Measurements from ENCODE around the gene RAB33A.

RAB33A gene

DNA sequence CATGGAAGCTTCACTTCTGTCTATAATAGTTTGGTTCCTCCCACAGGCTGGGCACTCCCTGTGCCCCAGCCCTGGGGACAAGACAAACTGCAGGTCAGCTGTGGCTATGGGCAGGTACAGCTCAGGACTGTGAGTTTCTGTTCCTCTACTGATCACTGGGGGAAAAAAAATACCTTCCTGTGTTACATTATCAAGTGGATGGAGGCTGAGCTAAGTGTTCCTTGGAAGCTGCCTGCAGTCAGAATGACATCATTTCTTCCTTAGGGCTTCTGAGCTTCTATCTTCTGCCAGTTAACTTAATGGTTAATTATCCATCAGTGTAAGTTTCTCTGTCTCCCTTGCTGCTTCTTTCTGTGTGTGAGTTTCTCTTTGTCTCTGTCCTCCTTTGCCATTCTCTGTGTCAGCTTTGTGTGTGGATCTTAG is 4.6 kb downstream of the RAB33A start (continued):
- TF ChIP-seq OSR2 (tag by site-specific recombination; IDR thresholded peaks at IDR 0.05) (peak; percentile 43; the same call in 1 of the 2 replicates), WT1 (tag by site-specific recombination; IDR thresholded peaks at IDR 0.05) (no peak), ZNF366 (tag by site-specific recombination; conservative IDR thresholded peaks at IDR 0.05) (peak; percentile 50; the same call in 1 of the 2 replicates), BCL11A (tag by site-specific recombination; IDR thresholded peaks at IDR 0.05; ENCODE audit: low read depth) (no peak), ZNF660 (tag by site-specific recombination; IDR thresholded peaks at IDR 0.05) (peak; percentile 66; the same call in 1 of the 2 replicates), EGR2 (tag by site-specific recombination; IDR thresholded peaks at IDR 0.05; ENCODE audit: low read depth) (no peak), KLF16 (tag by site-specific recombination; IDR thresholded peaks at IDR 0.05) (no peak), ZNF629 (tag by site-specific recombination; IDR thresholded peaks at IDR 0.05) (peak; percentile 70), ZFP41 (tag by site-specific recombination; IDR thresholded peaks at IDR 0.05; ENCODE audit: borderline replicate concordance) (no peak)
- TF ChIP-seq, protein P1, sequence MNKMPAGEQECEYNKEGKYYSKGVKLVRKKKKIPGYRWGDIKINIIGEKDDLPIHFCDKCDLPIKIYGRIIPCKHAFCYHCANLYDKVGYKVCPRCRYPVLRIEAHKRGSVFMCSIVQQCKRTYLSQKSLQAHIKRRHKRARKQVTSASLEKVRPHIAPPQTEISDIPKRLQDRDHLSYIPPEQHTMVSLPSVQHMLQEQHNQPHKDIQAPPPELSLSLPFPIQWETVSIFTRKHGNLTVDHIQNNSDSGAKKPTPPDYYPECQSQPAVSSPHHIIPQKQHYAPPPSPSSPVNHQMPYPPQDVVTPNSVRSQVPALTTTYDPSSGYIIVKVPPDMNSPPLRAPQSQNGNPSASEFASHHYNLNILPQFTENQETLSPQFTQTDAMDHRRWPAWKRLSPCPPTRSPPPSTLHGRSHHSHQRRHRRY (tag by site-specific recombination; IDR thresholded peaks at IDR 0.05): no peak

DNA sequence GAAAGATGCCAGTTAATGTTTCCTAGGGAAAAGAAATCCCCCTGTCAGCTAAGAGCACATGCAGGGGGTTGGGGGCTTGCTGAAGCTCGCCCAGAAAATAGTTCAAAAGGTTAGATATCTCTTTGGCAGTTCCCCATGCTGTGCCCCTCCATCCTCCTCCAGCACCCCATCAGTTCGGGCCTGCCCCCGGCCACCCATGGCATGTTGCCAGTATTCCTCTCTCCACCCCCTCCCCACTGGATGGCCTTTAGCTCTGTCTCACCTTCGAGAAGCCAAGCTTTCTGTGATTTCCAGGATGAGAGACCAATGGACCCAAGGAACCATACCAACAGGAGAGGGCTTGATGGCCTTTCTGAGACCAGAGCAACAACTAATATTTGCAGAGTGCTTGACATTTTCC is 5.2 kb downstream of the RAB33A start:
- CTCF ChIA-PET: interaction anchor here (1.0 to 1.9 kb wide), 3 partner anchors 15 to 736 kb away, joined by 3 to 9 read pairs (median 9); no protein-coding TSS in a partner anchor
- H3K36me3 ChIP-seq (ENCODE audit: control insufficient read depth in 2 of 2, insufficient read depth in 1 of 2, low read length in 2 of 2): no peaks in the 10 kb centered on the region

DNA sequence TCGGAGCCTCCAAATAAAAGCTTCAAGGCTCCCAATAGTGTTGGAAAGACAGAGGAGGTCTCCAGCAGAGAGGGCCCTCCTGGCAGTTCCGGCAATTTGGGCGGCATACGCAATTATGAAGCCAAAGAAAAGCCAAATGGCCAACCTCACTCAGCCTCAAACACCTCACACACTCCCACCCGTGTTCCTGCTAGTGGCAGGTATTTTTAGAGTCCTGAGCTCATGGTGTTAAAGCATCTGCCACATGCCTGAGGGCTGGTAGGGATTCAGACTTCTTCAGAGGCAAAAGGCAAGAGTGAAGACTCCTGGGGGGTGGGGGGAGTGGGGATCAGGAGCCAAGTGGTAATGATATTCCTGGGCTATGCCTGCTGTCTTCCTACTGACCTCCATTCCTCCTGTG is 7.4 kb downstream of the RAB33A start:
- no peak for TF ChIP-seq ZNF274 (IDR thresholded peaks at IDR 0.05; ENCODE audit: low read length)
- no peak for TF ChIP-seq ZNF274 (tag by site-specific recombination; IDR thresholded peaks at IDR 0.05; ENCODE audit: borderline replicate concordance)
- peak; percentile 64 for TF ChIP-seq OSR2 (tag by site-specific recombination; IDR thresholded peaks at IDR 0.05)
- H3K4me1 ChIP-seq (ENCODE audit: control insufficient read depth, insufficient read depth, low read length): peaks cover 6% of the 10 kb centered on the region; the same call in 1 of the 2 replicates
- H3K36me3 ChIP-seq (ENCODE audit: control insufficient read depth in 2 of 2, insufficient read depth in 1 of 2, low read length in 2 of 2): no peaks in the 10 kb centered on the region
- H3K9me3 ChIP-seq (ENCODE audit: control insufficient read depth, insufficient read depth, low read depth, low read length): no peaks in the 10 kb centered on the region
- POLR2A ChIA-PET: interaction anchor here (0.5 kb wide), 1 partner anchor 116 kb away, joined by 8 read pairs; no protein-coding TSS in a partner anchor
- no peak overlapping the region for H3K27ac ChIP-seq (ENCODE audit: extremely low read depth, low read depth, low read length)
- CTCF ChIA-PET: interaction anchor here (1.0 kb wide), 1 partner anchor 59 kb away, joined by 3 read pairs; no protein-coding TSS in a partner anchor
- no peak overlapping the region for H3K4me3 ChIP-seq (ENCODE audit: low read depth, low read length)

More for the DNA sequence above, 5.2 kb downstream of the RAB33A start:
- POLR2A ChIA-PET: interaction anchor here (0.6 to 1.9 kb wide), 3 partner anchors 9 to 106 kb away, joined by 3 to 11 read pairs (median 6); partner anchors contain the start of gene AIFM1
- TF ChIP-seq MYNN (tag by site-specific recombination; IDR thresholded peaks at IDR 0.05; ENCODE audit: borderline replicate concordance) (no peak), ZNF324 (tag by site-specific recombination; IDR thresholded peaks at IDR 0.05) (no peak), ZNF354C (tag by site-specific recombination; IDR thresholded peaks at IDR 0.05; ENCODE audit: borderline replicate concordance, low read depth) (no peak), ZNF335 (tag by site-specific recombination; conservative IDR thresholded peaks at IDR 0.05) (no peak), ZNF629 (tag by site-specific recombination; IDR thresholded peaks at IDR 0.05) (no peak), ZNF266 (tag by site-specific recombination; IDR thresholded peaks at IDR 0.05; ENCODE audit: low read depth) (no peak), GLI4 (tag by site-specific recombination; IDR thresholded peaks at IDR 0.05) (no peak), HOXD13 (CRISPR knock-in tag; IDR thresholded peaks at IDR 0.05; ENCODE audit: borderline replicate concordance) (no peak), WT1 (tag by site-specific recombination; IDR thresholded peaks at IDR 0.05) (no peak)
- Histone ChIP-seq H3K9me3 (ENCODE audit: control insufficient read depth, insufficient read depth, low read depth, low read length) (no peaks in the 10 kb centered on the region), H3K27ac (ENCODE audit: extremely low read depth, low read depth, low read length) (no peak overlapping the region), H3K4me1 (ENCODE audit: control insufficient read depth, insufficient read depth, low read length) (peaks cover 10% of the 10 kb centered on the region; the same call in 1 of the 2 replicates), H3K4me3 (ENCODE audit: low read depth, low read length) (no peak overlapping the region)
